Measurements from ENCODE around the gene SRA1. TPM values are rescaled to one million over a fixed set of nuclear protein-coding genes. Genes with fewer than 3 reads are reported as not detected.

SRA1 gene
- total and polyA plus RNA-seq, 2 of the 13 experiments (the other 11 are each of a cell fraction or from before 2014, with no cell fraction given), result 14.2 to 32.8 TPM

DNA sequence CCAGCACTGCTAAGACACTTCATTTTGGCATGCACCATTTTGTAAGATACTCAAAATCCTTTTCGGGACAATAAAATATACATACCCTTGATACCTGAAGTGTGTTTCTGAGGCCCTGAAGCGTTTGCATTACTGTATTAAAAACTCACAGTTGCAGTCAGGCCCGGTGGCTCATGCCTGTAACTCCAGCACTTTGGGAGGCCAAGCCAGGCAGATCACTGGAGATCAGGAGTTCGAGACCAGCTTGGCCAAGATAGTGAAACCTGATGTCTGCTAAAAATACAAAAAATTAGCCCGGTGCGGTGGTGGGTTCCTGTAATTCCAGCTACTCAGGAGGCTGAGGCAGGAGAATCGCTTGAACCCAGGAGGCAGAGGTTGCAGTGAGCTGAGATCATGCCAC is 12.3 kb downstream of the SRA1 start (continued):
- TF ChIP-seq PRPF4 (IDR thresholded peaks at IDR 0.05; ENCODE audit: low read depth, low read length, poor library complexity, severe bottlenecking) (no peak), RARG (CRISPR knock-in tag; IDR thresholded peaks at IDR 0.05; ENCODE audit: low read depth) (no peak)
- TF ChIP-seq, protein P1, sequence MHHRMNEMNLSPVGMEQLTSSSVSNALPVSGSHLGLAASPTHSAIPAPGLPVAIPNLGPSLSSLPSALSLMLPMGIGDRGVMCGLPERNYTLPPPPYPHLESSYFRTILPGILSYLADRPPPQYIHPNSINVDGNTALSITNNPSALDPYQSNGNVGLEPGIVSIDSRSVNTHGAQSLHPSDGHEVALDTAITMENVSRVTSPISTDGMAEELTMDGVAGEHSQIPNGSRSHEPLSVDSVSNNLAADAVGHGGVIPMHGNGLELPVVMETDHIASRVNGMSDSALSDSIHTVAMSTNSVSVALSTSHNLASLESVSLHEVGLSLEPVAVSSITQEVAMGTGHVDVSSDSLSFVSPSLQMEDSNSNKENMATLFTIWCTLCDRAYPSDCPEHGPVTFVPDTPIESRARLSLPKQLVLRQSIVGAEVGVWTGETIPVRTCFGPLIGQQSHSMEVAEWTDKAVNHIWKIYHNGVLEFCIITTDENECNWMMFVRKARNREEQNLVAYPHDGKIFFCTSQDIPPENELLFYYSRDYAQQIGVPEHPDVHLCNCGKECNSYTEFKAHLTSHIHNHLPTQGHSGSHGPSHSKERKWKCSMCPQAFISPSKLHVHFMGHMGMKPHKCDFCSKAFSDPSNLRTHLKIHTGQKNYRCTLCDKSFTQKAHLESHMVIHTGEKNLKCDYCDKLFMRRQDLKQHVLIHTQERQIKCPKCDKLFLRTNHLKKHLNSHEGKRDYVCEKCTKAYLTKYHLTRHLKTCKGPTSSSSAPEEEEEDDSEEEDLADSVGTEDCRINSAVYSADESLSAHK (CRISPR knock-in tag; IDR thresholded peaks at IDR 0.05; ENCODE audit: borderline replicate concordance), result no peak

DNA sequence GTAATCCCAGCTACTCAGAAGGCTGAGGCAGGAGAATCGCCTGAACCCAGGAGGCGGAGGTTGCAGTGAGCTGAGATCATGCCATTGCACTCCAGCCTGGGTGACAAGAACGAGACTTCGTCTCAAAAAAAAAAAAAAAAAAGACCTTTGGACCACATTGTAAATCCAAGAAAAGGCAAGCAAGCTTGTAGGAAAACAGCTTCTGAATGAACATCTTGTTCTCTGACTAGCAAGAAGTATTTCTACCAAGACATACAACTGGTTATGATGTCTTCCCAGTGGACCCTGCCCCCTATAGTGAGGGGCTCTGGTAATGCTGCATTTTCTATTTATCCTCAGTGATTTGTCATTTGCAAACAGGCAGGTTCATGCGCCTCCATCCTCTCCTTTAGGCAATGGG is 14.3 kb downstream of the SRA1 start:
- WGBS (ENCODE audit: low lambda C conversion rate), result 95% methylated on average over 5 of the region's 5 CpGs
- peaks cover 24% of the 10 kb centered on the region for H3K4me1 ChIP-seq (ENCODE audit: insufficient read depth, low read length)
- no peak for DNase-seq (ENCODE audit: low spot score)
- POLR2A ChIA-PET, result no interaction called here
- no peaks in the 10 kb centered on the region for H3K27me3 ChIP-seq (ENCODE audit: control insufficient read depth in 1 of 2, insufficient read depth in 2 of 2, low read length in 2 of 2)
- intact Hi-C loops (cut with micrococcal nuclease; ENCODE audit: unreplicated experiment), result no loop called here
- no peak overlapping the region for H3K9ac ChIP-seq (ENCODE audit: insufficient read depth, low read depth, low read length)
- H3K36me3 ChIP-seq (replicated peaks in 1 of 2; ENCODE audit: control insufficient read depth in 1 of 2, insufficient read depth in 2 of 2, low read length in 2 of 2), result peaks cover 5 to 46% of the 10 kb centered on the region in 2 experiments
- H3K4me2 ChIP-seq (ENCODE audit: low read depth, low read length), result no peak overlapping the region
- no peaks in the 10 kb centered on the region for H3K79me2 ChIP-seq (ENCODE audit: insufficient read depth, low read length)
- CTCF ChIA-PET (ENCODE audit: low intra/inter-chr PET ratio, low total read pairs), result no interaction called here
- in situ Hi-C loops (cut with HindIII; ENCODE audit: extremely low pct_ligation_motif_present, low pct_unique_long_range_greater_than_20kb), result no loop called here
- BruUV-seq (replicated peaks), result no TSS peak
- H2AFZ ChIP-seq (ENCODE audit: low read length), result no peak overlapping the region
- ATAC-seq, result no peak
- H3K27ac ChIP-seq (ENCODE audit: extremely low read length, insufficient read depth, low read length), result no peak overlapping the region
- H3K4me3 ChIP-seq (replicated peaks in 1 of 3; ENCODE audit: insufficient read depth in 1 of 3, low read depth in 2 of 3, low read length in 3 of 3), result no peak overlapping the region
- no peaks in the 10 kb centered on the region for H4K20me1 ChIP-seq (ENCODE audit: insufficient read depth, low read length)
- no peak for FAIRE-seq
- H3K9me3 ChIP-seq (ENCODE audit: low read length), result no peaks in the 10 kb centered on the region
- no peak for TF ChIP-seq PAX8 (CRISPR knock-in tag; IDR thresholded peaks at IDR 0.05; ENCODE audit: borderline replicate concordance)
- TF ChIP-seq, protein P2, sequence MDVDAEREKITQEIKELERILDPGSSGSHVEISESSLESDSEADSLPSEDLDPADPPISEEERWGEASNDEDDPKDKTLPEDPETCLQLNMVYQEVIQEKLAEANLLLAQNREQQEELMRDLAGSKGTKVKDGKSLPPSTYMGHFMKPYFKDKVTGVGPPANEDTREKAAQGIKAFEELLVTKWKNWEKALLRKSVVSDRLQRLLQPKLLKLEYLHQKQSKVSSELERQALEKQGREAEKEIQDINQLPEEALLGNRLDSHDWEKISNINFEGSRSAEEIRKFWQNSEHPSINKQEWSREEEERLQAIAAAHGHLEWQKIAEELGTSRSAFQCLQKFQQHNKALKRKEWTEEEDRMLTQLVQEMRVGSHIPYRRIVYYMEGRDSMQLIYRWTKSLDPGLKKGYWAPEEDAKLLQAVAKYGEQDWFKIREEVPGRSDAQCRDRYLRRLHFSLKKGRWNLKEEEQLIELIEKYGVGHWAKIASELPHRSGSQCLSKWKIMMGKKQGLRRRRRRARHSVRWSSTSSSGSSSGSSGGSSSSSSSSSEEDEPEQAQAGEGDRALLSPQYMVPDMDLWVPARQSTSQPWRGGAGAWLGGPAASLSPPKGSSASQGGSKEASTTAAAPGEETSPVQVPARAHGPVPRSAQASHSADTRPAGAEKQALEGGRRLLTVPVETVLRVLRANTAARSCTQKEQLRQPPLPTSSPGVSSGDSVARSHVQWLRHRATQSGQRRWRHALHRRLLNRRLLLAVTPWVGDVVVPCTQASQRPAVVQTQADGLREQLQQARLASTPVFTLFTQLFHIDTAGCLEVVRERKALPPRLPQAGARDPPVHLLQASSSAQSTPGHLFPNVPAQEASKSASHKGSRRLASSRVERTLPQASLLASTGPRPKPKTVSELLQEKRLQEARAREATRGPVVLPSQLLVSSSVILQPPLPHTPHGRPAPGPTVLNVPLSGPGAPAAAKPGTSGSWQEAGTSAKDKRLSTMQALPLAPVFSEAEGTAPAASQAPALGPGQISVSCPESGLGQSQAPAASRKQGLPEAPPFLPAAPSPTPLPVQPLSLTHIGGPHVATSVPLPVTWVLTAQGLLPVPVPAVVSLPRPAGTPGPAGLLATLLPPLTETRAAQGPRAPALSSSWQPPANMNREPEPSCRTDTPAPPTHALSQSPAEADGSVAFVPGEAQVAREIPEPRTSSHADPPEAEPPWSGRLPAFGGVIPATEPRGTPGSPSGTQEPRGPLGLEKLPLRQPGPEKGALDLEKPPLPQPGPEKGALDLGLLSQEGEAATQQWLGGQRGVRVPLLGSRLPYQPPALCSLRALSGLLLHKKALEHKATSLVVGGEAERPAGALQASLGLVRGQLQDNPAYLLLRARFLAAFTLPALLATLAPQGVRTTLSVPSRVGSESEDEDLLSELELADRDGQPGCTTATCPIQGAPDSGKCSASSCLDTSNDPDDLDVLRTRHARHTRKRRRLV (CRISPR knock-in tag; IDR thresholded peaks at IDR 0.05), result no peak
- no peak for TF ChIP-seq KDM4B (CRISPR knock-in tag; IDR thresholded peaks at IDR 0.05)
- no peak for TF ChIP-seq KDM6A (CRISPR knock-in tag; IDR thresholded peaks at IDR 0.05; ENCODE audit: low read depth)
- TF ChIP-seq MEIS2 (CRISPR knock-in tag; IDR thresholded peaks at IDR 0.05), result no peak
- TF ChIP-seq TARDBP (CRISPR knock-in tag; IDR thresholded peaks at IDR 0.05), result no peak
- TF ChIP-seq ZNF607 (CRISPR knock-in tag; IDR thresholded peaks at IDR 0.05; ENCODE audit: borderline replicate concordance), result no peak
- TF ChIP-seq, protein P3, sequence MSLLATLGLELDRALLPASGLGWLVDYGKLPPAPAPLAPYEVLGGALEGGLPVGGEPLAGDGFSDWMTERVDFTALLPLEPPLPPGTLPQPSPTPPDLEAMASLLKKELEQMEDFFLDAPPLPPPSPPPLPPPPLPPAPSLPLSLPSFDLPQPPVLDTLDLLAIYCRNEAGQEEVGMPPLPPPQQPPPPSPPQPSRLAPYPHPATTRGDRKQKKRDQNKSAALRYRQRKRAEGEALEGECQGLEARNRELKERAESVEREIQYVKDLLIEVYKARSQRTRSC (CRISPR knock-in tag; IDR thresholded peaks at IDR 0.05; ENCODE audit: low read depth), result no peak
- TF ChIP-seq NONO (IDR thresholded peaks at IDR 0.05), result no peak
- TF ChIP-seq NONO (CRISPR knock-in tag; conservative IDR thresholded peaks at IDR 0.05), result no peak
- TF ChIP-seq GPN1 (CRISPR knock-in tag; IDR thresholded peaks at IDR 0.05; ENCODE audit: borderline replicate concordance), result no peak
- no peak for TF ChIP-seq SATB2 (CRISPR knock-in tag; IDR thresholded peaks at IDR 0.05)
- TF ChIP-seq ZNF446 (CRISPR knock-in tag; IDR thresholded peaks at IDR 0.05), result no peak
- TF ChIP-seq, protein P4, sequence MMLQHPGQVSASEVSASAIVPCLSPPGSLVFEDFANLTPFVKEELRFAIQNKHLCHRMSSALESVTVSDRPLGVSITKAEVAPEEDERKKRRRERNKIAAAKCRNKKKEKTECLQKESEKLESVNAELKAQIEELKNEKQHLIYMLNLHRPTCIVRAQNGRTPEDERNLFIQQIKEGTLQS (CRISPR knock-in tag; IDR thresholded peaks at IDR 0.05), result no peak

Data from HepG2 (cell line).